K562 (cell line): Measurements from ENCODE around the gene CEP70.

Experiments
- CTCF ChIP-seq, 3 experiments: IDR thresholded peaks in 2 of 3; conservative IDR thresholded peaks in 1 of 3; 2 replicates each; pipeline ENCODE4 v1.5.1; 2011 to 2012; ENCODE audit warnings: low read length in 3 of 3, mild to moderate bottlenecking in 3 of 3, control low read depth in 2 of 3, improper control_type of control experiment in 1 of 3, inconsistent platforms in 1 of 3, low read depth in 1 of 3, mixed read lengths in 1 of 3, moderate library complexity in 1 of 3; ENCODE audit not compliant: insufficient read depth in 2 of 3
- FOXA1 ChIP-seq: fragments of 450-650 bp; IDR thresholded peaks from 2 replicates; pipeline ENCODE4 v1.6.1; 2016; ENCODE audit warnings: mild to moderate bottlenecking, borderline replicate concordance
- GTF2F1 ChIP-seq: IDR thresholded peaks from 2 replicates; pipeline ENCODE4 v1.6.1; 2011; ENCODE audit warnings: low read depth, low read length, improper control_type of control experiment
- HDGF ChIP-seq: fragments of 450-650 bp; IDR thresholded peaks from 2 replicates; pipeline ENCODE4 v1.6.1; 2016
- MAX ChIP-seq: sonication (generic); formaldehyde crosslinking; IDR thresholded peaks from 2 replicates; pipeline ENCODE4 v1.9.0; 2022; ENCODE audit warnings: mild to moderate bottlenecking, missing genetic modification reagents
- MXI1 ChIP-seq: IDR thresholded peaks from 2 replicates; pipeline ENCODE4 v1.6.1; 2011; ENCODE audit warnings: low read depth, mild to moderate bottlenecking, improper control_type of control experiment, low read length
- POLR2A ChIP-seq: fragments of 450-650 bp; conservative IDR thresholded peaks from 2 replicates; pipeline ENCODE4 v1.6.1; 2016
- POLR2AphosphoS2 ChIP-seq: IDR thresholded peaks from 2 replicates; pipeline ENCODE4 v1.6.1; 2012; ENCODE audit warnings: low read length, improper control_type of control experiment
- ZNF24 ChIP-seq: fragments of 450-650 bp; IDR thresholded peaks from 2 replicates; pipeline ENCODE4 v1.6.1; 2016
- ZNF347 ChIP-seq: fragments of 450-650 bp; formaldehyde crosslinking; IDR thresholded peaks from 2 replicates; pipeline ENCODE4 v1.4.0; 2020; ENCODE audit warnings: low read depth, mild to moderate bottlenecking, moderate library complexity
- ZNF740 ChIP-seq, 3 experiments: fragments of 200-800 bp in 1 of 3; sonication (Bioruptor generic) in 1 of 3; sonication (generic) in 1 of 3; formaldehyde crosslinking in 1 of 3; IDR thresholded peaks; 2 replicates each; pipeline versions ENCODE4 v1.6.1 to v1.8.0; 2016 to 2022; ENCODE audit warnings: mild to moderate bottlenecking in 2 of 3, missing compliant biosample characterization in 2 of 3, missing genetic modification characterization in 2 of 3, missing genetic modification reagents in 1 of 3
- ZZZ3 ChIP-seq: fragments of 450-650 bp; IDR thresholded peaks from 2 replicates; pipeline ENCODE4 v1.6.1; 2016; ENCODE audit warnings: antibody characterized with exemption, mild to moderate bottlenecking, moderate library complexity

GRCh38 chr3:138458774-138459499 is 135.1 kb downstream of the CEP70 start:
- no peak for TF ChIP-seq POLR2A
- TF ChIP-seq HDGF: no peak
- no peak for TF ChIP-seq MAX
- no peak for TF ChIP-seq ZNF24
- TF ChIP-seq ZZZ3: no peak
- no peak for TF ChIP-seq MXI1
- no peak for TF ChIP-seq CTCF (IDR thresholded peaks at IDR 0.05 in 2 of 3, conservative IDR thresholded peaks at IDR 0.05 in 1 of 3; ENCODE audit: insufficient read depth in 2 of 3, low read depth in 1 of 3, low read length in 3 of 3)
- TF ChIP-seq FOXA1: no peak
- TF ChIP-seq ZNF740 (CRISPR knock-in tag; IDR thresholded peaks at IDR 0.05): no peak
- no peak for TF ChIP-seq ZNF740 (tag; IDR thresholded peaks at IDR 0.05)
- no peak for TF ChIP-seq POLR2AphosphoS2
- TF ChIP-seq ZNF347: no peak
- no peak for TF ChIP-seq GTF2F1
